Neural cell (in vitro differentiated cells): ENCODE measurements around the gene HOXA5. TPM values are rescaled to one million over a fixed set of nuclear protein-coding genes. Genes with fewer than 3 reads are reported as not detected.

Source experiments
- H2AFZ ChIP-seq: fragments of 200-600, 300-800 bp; sonication (generic), shearing (Covaris generic); 2 replicates; pipeline ENCODE4 v1.6.0; 2014; ENCODE audit warnings: low read depth, mild to moderate bottlenecking, antibody characterized with exemption, low read length, moderate library complexity
- H3F3A ChIP-seq: fragments of 200-600 bp; shearing (Covaris generic); 2 replicates; pipeline ENCODE4 v1.6.1; 2016; ENCODE audit warnings: mild to moderate bottlenecking, moderate library complexity, mixed read lengths, antibody characterized with exemption, low read length; ENCODE audit not compliant: insufficient read depth, poor library complexity, severe bottlenecking
- H3K27ac ChIP-seq: fragments of 200-600, 300-800 bp; sonication (generic), shearing (Covaris generic); 2 replicates; pipeline ENCODE4 v1.5.1; 2014; ENCODE audit warnings: mild to moderate bottlenecking, low read length, moderate library complexity
- H3K27me3 ChIP-seq: fragments of 300-800, 200-600 bp; sonication (generic), shearing (Covaris generic); 2 replicates; pipeline ENCODE4 v1.6.0; 2014; ENCODE audit warnings: mild to moderate bottlenecking, low read depth, low read length, moderate library complexity; ENCODE audit not compliant: insufficient read depth
- H3K36me3 ChIP-seq: fragments of 300-800, 200-600 bp; sonication (generic), shearing (Covaris generic); 2 replicates; pipeline ENCODE4 v1.5.1; 2014; ENCODE audit warnings: mild to moderate bottlenecking, antibody characterized with exemption, low read length, moderate library complexity; ENCODE audit not compliant: insufficient read depth
- H3K4me2 ChIP-seq: fragments of 300-800, 200-600 bp; sonication (generic), shearing (Covaris generic); 2 replicates; pipeline ENCODE4 v1.6.0; 2014; ENCODE audit warnings: mild to moderate bottlenecking, low read length
- H3K4me3 ChIP-seq: fragments of 300-800, 200-600 bp; sonication (generic), shearing (Covaris generic); 2 replicates; pipeline ENCODE4 v1.5.1; 2014; ENCODE audit warnings: mild to moderate bottlenecking, low read length, moderate library complexity
- H3K79me2 ChIP-seq: fragments of 200-600 bp; shearing (Covaris generic); replicated peaks from 2 replicates; pipeline ENCODE4 v1.6.0; 2014; ENCODE audit warnings: mild to moderate bottlenecking, low read length, moderate library complexity; ENCODE audit not compliant: insufficient read depth
- H3K9ac ChIP-seq: fragments of 300-800, 200-600 bp; sonication (generic), shearing (Covaris generic); 2 replicates; pipeline ENCODE4 v1.6.1; 2016; ENCODE audit warnings: mild to moderate bottlenecking, low read length, mixed read lengths
- H3K9me2 ChIP-seq: fragments of 200-600 bp; shearing (Covaris generic); 2 replicates; pipeline ENCODE4 v1.6.1; 2016; ENCODE audit warnings: mild to moderate bottlenecking, low read length, mixed read lengths; ENCODE audit not compliant: insufficient read depth
- H3K9me3 ChIP-seq: fragments of 200-600, 300-800 bp; sonication (generic), shearing (Covaris generic); 2 replicates; pipeline ENCODE4 v1.6.1; 2016; ENCODE audit warnings: mild to moderate bottlenecking, mixed run types, low read length, moderate library complexity, mixed read lengths
- H4K20me1 ChIP-seq: fragments of 200-600 bp; shearing (Covaris generic); 2 replicates; pipeline ENCODE4 v1.6.1; 2016; ENCODE audit warnings: mild to moderate bottlenecking, mixed run types; ENCODE audit not compliant: insufficient read depth
- EP300 ChIP-seq: fragments of 450-650 bp; conservative IDR thresholded peaks from 2 replicates; pipeline ENCODE4 v1.6.1; 2014; ENCODE audit warnings: antibody characterized with exemption, mild to moderate bottlenecking, moderate library complexity; ENCODE audit not compliant: poor library complexity, severe bottlenecking
- EZH2 ChIP-seq: fragments of 200-600, 300-800 bp; shearing (Covaris generic), sonication (generic); IDR thresholded peaks from 2 replicates; pipeline ENCODE4 v1.6.1; 2014; ENCODE audit warnings: antibody characterized with exemption, low read length, borderline replicate concordance, mild to moderate bottlenecking; ENCODE audit not compliant: insufficient read depth, poor library complexity, severe bottlenecking
- MXI1 ChIP-seq: fragments of 450-650 bp; conservative IDR thresholded peaks from 2 replicates; pipeline ENCODE4 v1.6.1; 2014; ENCODE audit warnings: antibody characterized with exemption, mild to moderate bottlenecking; ENCODE audit not compliant: poor library complexity, severe bottlenecking
- POLR2AphosphoS5 ChIP-seq: IDR thresholded peaks from 2 replicates; pipeline ENCODE4 v1.6.1; 2012
- RAD21 ChIP-seq: fragments of 450-650 bp; conservative IDR thresholded peaks from 2 replicates; pipeline ENCODE4 v1.6.1; 2014; ENCODE audit warnings: antibody characterized with exemption, mild to moderate bottlenecking, moderate library complexity
- REST ChIP-seq: IDR thresholded peaks from 2 replicates; pipeline ENCODE4 v1.6.1; 2012; ENCODE audit warnings: borderline replicate concordance
- SMC3 ChIP-seq: fragments of 450-650 bp; conservative IDR thresholded peaks from 2 replicates; pipeline ENCODE4 v1.6.1; 2014; ENCODE audit warnings: antibody characterized with exemption, mild to moderate bottlenecking, moderate library complexity; ENCODE audit not compliant: poor library complexity
- TAF1 ChIP-seq: IDR thresholded peaks from 2 replicates; pipeline ENCODE4 v1.6.1; 2012; ENCODE audit warnings: low read depth
- polyA plus RNA-seq: library from polyadenylated mRNA; depleted of rRNA; stranded (reverse); fragments of >200 nt; gene quantifications from 2 replicates; pipeline ENCODE4 v1.2.3, GENCODE V29; 2014
- TF ChIP-seq, protein P1 (sequence below): fragments of 450-650 bp; IDR thresholded peaks from 2 replicates; pipeline ENCODE4 v1.5.1; 2014; ENCODE audit warnings: antibody characterized with exemption, mild to moderate bottlenecking, moderate library complexity; ENCODE audit not compliant: poor library complexity, severe bottlenecking

HOXA5 gene
- polyA plus RNA-seq, 1 donor from 2014 or later: not detected

DNA sequence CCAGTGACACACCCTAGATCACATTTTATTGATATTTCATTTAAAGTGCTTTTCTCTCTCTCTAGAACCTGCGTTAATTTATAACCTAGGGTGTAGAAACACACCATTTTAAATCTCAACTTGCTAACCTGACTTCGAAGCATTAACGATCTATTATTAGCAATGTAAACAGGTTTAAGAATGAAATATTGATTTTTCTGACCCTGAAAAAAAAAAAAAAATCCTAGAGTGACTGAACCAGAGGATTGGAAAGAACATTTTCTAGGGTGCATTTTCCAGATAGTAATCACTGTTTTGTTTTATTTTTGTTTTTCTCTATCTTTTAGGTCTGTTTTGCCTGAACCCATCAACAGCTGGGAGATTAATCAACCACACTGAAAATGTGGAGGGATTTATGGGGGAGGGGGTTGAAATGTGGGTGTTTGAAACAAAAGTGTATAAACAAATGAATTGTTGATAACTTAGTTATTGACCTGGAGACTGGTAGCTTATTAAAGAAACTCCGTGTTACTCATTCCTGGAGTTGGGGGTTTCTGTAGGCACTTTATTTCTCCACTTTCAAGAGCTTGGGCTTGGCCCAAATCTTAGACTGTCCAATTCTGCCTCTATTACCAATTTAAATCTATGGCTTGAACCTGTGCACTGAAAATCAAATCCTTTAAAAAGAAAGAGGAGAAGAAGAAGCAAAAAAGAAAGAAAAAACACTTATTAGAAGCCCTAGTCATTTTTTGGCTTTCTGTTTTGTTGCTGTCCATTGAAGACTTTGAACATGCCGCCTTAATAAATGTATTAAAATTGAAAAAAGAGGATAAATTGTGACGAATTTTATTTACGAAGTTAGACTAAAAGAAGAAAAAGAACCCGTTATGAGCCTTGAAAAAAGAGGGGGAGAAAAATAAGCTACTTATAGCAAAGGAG, 43.8 kb downstream of the HOXA5 start:
- Histone ChIP-seq H3K79me2 (no peaks in the 10 kb centered on the region), H3K4me3 (no peak overlapping the region), H3K36me3 (no peaks in the 10 kb centered on the region), H3K9ac (no peak overlapping the region), H4K20me1 (no peaks in the 10 kb centered on the region), H2AFZ (no peak overlapping the region), H3K9me3 (peaks cover 3% of the 10 kb centered on the region), H3K9me2 (no peaks in the 10 kb centered on the region), H3K27ac (no peak overlapping the region), H3K27me3 (peaks cover 100% of the 10 kb centered on the region), H3F3A (no peaks in the 10 kb centered on the region), H3K4me2 (no peak overlapping the region)
- TF ChIP-seq TAF1 (no peak), EZH2 (no peak), MXI1 (no peak), POLR2AphosphoS5 (no peak), RAD21 (no peak), EP300 (no peak), SMC3 (no peak), REST (no peak)
- TF ChIP-seq, protein P1, sequence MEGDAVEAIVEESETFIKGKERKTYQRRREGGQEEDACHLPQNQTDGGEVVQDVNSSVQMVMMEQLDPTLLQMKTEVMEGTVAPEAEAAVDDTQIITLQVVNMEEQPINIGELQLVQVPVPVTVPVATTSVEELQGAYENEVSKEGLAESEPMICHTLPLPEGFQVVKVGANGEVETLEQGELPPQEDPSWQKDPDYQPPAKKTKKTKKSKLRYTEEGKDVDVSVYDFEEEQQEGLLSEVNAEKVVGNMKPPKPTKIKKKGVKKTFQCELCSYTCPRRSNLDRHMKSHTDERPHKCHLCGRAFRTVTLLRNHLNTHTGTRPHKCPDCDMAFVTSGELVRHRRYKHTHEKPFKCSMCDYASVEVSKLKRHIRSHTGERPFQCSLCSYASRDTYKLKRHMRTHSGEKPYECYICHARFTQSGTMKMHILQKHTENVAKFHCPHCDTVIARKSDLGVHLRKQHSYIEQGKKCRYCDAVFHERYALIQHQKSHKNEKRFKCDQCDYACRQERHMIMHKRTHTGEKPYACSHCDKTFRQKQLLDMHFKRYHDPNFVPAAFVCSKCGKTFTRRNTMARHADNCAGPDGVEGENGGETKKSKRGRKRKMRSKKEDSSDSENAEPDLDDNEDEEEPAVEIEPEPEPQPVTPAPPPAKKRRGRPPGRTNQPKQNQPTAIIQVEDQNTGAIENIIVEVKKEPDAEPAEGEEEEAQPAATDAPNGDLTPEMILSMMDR: no peak

DNA sequence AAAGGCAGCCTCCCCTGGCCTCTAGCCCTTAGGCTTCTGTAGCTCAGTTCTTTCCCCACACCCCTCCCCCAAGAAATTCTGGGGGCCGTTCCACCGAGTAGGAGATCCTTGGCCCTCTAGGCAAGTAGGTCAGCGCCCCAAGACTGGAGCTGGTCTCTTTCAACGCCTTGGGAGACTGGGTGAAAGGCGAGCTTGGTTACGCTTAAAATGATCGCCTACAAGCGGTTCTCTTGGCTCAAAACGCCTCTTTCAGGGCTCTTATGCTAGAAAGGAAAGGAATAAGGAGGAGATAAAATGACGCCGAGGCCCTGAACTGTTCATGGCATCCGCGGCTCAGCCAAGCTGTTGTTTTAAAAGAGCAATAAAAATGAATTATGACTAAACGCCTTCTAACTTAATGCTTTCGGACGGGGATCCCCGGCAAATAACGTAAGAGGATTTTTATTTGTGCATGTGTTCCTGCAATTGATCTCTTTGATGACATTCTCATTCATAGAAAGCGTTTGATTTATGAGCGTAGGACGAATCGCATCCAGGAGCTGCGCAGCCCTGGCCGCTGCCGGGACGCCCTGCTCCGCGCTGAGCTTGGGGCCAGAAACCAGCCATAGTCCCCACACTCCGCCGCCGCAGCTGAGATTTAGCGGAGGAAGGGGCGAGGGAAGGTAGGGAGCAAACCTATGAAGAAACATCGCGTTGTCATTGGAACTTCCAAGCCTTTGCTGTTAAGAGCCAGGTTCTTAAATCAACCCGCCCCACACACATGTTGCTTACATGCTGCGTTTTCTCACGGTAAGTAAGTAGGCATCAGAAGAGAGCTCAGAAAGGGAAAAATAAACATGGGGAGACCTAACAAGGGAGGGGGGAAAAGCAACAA, 44.7 kb downstream of the HOXA5 start:
- H3K4me2 ChIP-seq: no peak overlapping the region
- H2AFZ ChIP-seq: no peak overlapping the region
- H3K27ac ChIP-seq: no peak overlapping the region

More for the DNA sequence above, 44.7 kb downstream of the HOXA5 start:
- no peak for TF ChIP-seq SMC3
- TF ChIP-seq TAF1: no peak
- TF ChIP-seq POLR2AphosphoS5: peak; percentile 18
- no peak for TF ChIP-seq RAD21
- TF ChIP-seq MXI1: no peak
- TF ChIP-seq, protein P1: no peak
- peak; percentile 38 for TF ChIP-seq EZH2
- no peak for TF ChIP-seq REST
- no peak for TF ChIP-seq EP300
- no peaks in the 10 kb centered on the region for H3K79me2 ChIP-seq
- H3F3A ChIP-seq: no peaks in the 10 kb centered on the region
- no peak overlapping the region for H3K9ac ChIP-seq
- H3K9me2 ChIP-seq: no peaks in the 10 kb centered on the region
- peaks cover 3% of the 10 kb centered on the region for H3K9me3 ChIP-seq
- H4K20me1 ChIP-seq: no peaks in the 10 kb centered on the region
- H3K4me3 ChIP-seq: no peak overlapping the region
- no peaks in the 10 kb centered on the region for H3K36me3 ChIP-seq
- H3K27me3 ChIP-seq: peaks cover 100% of the 10 kb centered on the region
